SJSA1 (cell line): ENCODE results near the gene PRKCE. TPM values are rescaled to one million over a fixed set of nuclear protein-coding genes. Genes with fewer than 3 reads are reported as not detected.

Experiments
- DNase-seq, 2 experiments: peaks; one replicate each; pipeline ENCODE4 v3.0.0-alpha.2; 2015 to 2020; ENCODE audit warnings: low spot score in 2 of 2, low read depth in 1 of 2
- H3K27ac ChIP-seq: fragments of 250-450 bp; sonication (Bioruptor Pico); 2 replicates; pipeline ENCODE4 v1.5.1; 2020; ENCODE audit warnings: mild to moderate bottlenecking, moderate library complexity
- H3K27me3 ChIP-seq: fragments of 250-450 bp; sonication (Bioruptor Pico); replicated peaks from 2 replicates; pipeline ENCODE4 v1.5.1; 2020; ENCODE audit warnings: mild to moderate bottlenecking, moderate library complexity
- H3K36me3 ChIP-seq: fragments of 250-450 bp; sonication (Bioruptor Pico); 2 replicates; pipeline ENCODE4 v1.5.1; 2020; ENCODE audit warnings: mild to moderate bottlenecking
- H3K4me1 ChIP-seq: fragments of 250-450 bp; sonication (Bioruptor Pico); replicated peaks from 2 replicates; pipeline ENCODE4 v1.6.1; 2021; ENCODE audit warnings: mild to moderate bottlenecking
- H3K4me3 ChIP-seq: fragments of 250-450 bp; sonication (Bioruptor Pico); 2 replicates; pipeline ENCODE4 v1.5.1; 2020; ENCODE audit warnings: mild to moderate bottlenecking
- H3K9me3 ChIP-seq: fragments of 250-450 bp; sonication (Bioruptor Pico); replicated peaks from 2 replicates; pipeline ENCODE4 v1.5.1; 2020; ENCODE audit warnings: mild to moderate bottlenecking
- total RNA-seq: library from RNA; depleted of rRNA; stranded (reverse); fragments of >200 nt; shearing (Covaris generic); gene quantifications from 2 replicates; pipeline ENCODE4 v1.2.3, GENCODE V29; 2014

The PRKCE gene
- total RNA-seq, 1 experiment from 2014 or later = 43.3 TPM

DNA sequence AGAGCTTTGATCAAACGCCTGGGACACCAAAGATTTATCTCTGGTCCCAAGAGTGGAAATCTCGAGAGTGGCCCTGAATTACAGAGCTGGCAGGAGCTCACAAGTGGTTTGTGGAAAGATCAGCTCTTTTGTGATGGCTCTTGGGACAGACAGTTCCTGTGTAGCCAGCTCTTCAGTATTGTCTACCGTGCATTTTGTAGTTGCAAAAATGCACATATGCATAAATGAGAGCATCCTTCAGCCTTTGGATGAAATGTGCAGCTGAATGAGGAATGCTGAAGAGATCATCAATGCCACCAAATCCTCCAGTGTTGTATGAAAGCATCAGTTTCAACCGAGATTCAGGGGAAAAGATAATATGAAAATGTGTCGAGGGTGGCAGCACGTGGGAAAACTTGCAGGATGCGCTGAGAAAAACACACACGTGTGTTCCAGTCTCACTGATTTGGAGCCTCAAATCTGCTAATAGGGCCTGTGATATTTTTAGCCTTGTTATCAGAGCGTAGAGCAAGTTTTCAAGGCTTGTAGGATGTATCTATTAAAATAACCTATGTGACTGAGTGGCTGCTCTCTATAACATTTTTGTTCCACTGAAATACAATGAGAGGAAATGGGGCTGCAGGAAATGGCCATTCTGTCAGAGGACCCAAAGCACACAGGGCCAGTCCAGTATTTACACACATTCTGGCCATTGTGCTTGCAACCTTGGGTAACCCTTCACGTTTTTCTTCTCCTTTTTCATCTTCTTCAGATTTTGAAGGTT lies 138.7 kb downstream of the PRKCE start:
- Histone ChIP-seq H3K4me3 (no peak overlapping the region), H3K36me3 (no peaks in the 10 kb centered on the region), H3K9me3 (no peaks in the 10 kb centered on the region), H3K4me1 (no peaks in the 10 kb centered on the region), H3K27ac (no peak overlapping the region), H3K27me3 (no peaks in the 10 kb centered on the region)
- DNase-seq = no peak

DNA sequence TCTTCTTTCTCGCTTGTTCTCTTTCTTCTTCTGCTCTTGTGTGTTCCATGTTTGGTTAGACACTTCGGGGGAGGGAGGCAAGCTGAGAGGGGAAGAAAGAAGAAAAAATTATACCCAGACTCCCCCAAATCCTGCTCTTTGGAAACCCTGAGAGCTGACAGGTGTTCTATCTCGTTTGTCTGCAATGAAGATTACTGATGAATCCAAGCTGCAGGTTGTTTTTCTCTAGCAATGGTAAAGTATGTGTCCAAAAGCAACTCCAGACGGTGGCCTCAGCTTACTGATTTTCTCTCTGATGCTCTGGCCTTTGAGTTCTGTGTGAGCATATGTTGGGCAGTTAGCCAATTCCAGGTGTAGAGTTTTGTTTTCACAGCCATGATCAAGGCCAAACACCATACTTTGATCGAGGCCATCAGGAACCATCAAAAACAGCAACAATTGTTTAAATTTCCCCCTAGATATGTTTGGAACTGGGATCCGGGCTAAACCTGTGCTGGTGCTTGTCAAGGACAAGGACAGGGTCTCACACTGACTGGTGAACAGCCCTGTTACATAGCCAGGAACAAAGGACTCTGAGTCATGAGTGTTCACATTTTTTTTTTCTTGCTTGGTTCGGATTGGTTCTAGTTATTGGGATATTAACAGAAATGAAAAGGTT lies 142.0 kb downstream of the PRKCE start:
- no peak for DNase-seq
- Histone ChIP-seq H3K36me3 (no peaks in the 10 kb centered on the region), H3K4me3 (no peak overlapping the region), H3K4me1 (no peaks in the 10 kb centered on the region), H3K27me3 (no peaks in the 10 kb centered on the region), H3K27ac (no peak overlapping the region), H3K9me3 (no peaks in the 10 kb centered on the region)

DNA sequence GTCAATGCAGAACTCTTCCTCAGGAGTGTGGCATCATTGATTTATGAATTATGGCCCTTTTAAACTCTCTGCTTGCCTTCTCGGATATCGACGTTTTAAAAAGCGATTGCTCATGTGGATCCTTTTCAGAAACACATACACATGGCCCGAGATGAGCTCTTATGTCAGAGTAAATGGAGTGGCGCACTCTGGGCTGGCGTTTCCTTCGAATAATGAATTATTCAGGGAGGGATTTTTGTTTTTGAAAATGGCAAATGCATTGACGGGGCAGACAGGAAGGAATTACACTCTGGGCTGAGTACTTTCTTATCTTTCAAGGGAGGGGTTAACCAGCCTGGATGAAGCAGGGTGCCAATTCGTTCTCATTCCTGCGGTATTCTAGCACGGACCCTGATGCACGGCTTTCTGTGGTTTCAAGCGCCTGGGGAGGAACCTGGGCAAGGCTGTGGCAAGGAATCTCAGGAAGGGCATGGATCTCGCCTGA lies 142.7 kb downstream of the PRKCE start:
- H3K27ac ChIP-seq = no peak overlapping the region
- H3K27me3 ChIP-seq = no peaks in the 10 kb centered on the region
- no peak overlapping the region for H3K4me3 ChIP-seq
- H3K4me1 ChIP-seq = no peaks in the 10 kb centered on the region
- H3K9me3 ChIP-seq = no peaks in the 10 kb centered on the region
- no peaks in the 10 kb centered on the region for H3K36me3 ChIP-seq
- DNase-seq = no peak

GRCh38 chr2:45796500-45796899 lies 145.0 kb downstream of the PRKCE start:
- no peaks in the 10 kb centered on the region for H3K27me3 ChIP-seq
- H3K4me3 ChIP-seq = no peak overlapping the region
- no peaks in the 10 kb centered on the region for H3K4me1 ChIP-seq
- no peaks in the 10 kb centered on the region for H3K9me3 ChIP-seq
- H3K36me3 ChIP-seq = no peaks in the 10 kb centered on the region
- no peak overlapping the region for H3K27ac ChIP-seq
- no peak for DNase-seq

DNA sequence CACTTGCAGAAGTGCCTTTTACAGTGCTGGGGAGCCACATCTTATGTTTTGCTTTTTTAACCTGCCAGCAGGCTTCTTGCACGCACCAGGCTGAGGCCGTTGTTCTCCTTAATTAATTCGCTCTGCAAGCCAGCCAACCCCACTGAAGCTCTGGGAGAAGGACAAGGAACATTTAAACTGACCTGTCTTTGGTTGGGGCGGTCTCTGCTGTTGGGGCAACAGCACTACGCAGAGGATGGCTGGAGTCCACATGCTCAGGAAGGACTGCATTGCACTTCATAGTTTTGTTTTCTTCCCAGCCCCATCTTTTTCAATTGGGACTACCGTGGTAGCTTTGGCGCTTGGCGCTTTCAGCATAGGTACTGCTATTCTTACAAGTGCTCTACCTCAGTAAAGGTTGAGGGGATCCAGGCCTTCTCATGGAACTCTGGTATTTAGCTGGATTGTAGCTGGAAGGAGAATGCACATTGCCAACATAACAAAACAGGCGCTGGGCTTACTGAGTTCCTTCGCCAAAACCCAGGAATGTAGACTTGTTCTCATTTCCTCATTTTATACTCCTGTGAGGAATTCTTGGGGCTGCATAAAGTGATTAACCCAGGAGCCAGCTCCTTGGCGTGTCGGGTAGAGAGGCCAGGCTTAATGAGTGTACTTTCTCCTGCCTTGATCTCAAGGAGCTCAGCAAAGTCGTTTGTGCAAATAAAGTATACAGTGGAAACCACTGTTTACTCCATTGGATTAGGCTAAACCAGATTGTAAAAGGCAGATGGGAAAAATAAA lies 146.2 kb downstream of the PRKCE start:
- Histone ChIP-seq H3K36me3 (no peaks in the 10 kb centered on the region), H3K4me1 (no peaks in the 10 kb centered on the region), H3K27me3 (no peaks in the 10 kb centered on the region), H3K4me3 (no peak overlapping the region), H3K27ac (no peak overlapping the region), H3K9me3 (no peaks in the 10 kb centered on the region)
- no peak for DNase-seq

- Histone ChIP-seq H3K4me3 (no peak overlapping the region), H3K27me3 (no peaks in the 10 kb centered on the region), H3K27ac (no peak overlapping the region), H3K4me1 (no peaks in the 10 kb centered on the region), H3K36me3 (no peaks in the 10 kb centered on the region), H3K9me3 (no peaks in the 10 kb centered on the region)
- DNase-seq = no peak
Observed at GRCh38 chr2:45799679-45800381, 148.4 kb downstream of the PRKCE start.

DNA sequence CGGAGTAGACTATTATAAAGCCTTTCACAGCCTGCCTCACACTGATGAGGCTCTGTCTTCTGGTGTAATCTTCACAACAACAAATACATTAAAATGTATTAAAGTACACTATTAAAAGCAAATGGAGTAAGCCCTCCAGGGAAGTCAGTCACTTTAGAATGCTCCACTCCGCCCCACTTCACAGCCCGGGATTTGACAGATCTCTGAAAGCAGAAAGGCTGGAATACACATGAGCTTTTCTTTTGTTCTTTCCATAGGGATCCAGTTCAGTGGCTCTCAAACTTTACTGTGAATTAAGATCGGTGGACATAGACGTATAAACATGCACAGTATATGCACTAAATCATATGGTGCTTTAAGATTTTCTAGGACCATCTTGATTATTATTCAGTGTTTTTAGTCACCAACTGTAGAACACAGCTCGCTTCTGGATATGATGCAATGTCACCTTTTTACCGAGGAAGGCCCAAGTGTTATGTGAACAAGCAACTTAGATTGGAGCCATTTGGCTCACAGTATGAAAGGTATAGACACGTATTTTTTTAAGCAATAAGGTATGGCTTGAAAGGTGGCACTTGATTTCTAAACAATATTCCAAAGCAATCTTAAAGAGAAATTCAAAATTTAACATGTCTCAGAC lies 151.1 kb downstream of the PRKCE start:
- H3K27me3 ChIP-seq = no peaks in the 10 kb centered on the region

DNA sequence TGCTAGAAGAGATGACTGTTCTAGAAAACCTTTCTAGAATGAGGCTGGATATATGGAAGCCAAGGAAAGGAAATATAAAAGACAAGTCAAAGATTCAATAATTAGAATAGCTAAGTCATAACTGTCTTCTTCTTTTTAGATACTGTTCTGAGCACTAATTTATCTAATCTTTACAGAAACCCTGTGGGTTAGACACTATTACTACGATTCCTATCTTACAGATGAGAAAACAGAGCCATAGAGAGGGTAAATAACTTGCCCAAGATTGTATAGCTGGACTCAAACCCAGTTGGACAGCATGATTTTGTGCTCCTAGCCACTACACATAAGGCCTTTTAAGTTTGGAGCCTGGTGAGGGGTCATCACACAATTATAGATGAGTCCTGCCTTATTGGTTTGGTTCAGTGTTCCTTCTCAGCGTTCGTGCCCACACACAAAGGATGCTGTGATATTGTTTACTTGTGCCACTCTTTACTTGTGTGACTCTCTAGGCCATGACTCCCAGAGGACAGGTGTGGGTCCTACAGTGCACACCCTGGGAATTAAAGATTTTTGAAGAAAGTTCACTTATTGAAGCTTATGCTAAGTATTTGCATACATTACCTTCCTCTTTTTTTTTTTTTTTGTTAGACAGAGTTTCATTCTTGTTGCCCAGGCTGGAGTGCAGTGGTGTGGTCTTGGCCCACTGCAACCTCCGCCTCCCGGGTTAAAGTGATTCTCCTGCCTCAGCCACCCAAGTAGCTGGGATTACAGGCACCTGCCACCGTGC lies 153.7 kb downstream of the PRKCE start:
- no peaks in the 10 kb centered on the region for H3K4me1 ChIP-seq
- no peaks in the 10 kb centered on the region for H3K9me3 ChIP-seq
- no peak overlapping the region for H3K27ac ChIP-seq
- no peak overlapping the region for H3K4me3 ChIP-seq
- H3K27me3 ChIP-seq = no peaks in the 10 kb centered on the region
- DNase-seq = no peak
- H3K36me3 ChIP-seq = no peaks in the 10 kb centered on the region

More for the DNA sequence above, 151.1 kb downstream of the PRKCE start:
- DNase-seq = no peak
- Histone ChIP-seq H3K4me1 (no peaks in the 10 kb centered on the region), H3K9me3 (no peaks in the 10 kb centered on the region), H3K36me3 (no peaks in the 10 kb centered on the region), H3K27ac (no peak overlapping the region), H3K4me3 (no peak overlapping the region)

GRCh38 chr2:45806563-45807358 lies 155.3 kb downstream of the PRKCE start:
- Histone ChIP-seq H3K36me3 (no peaks in the 10 kb centered on the region), H3K9me3 (no peaks in the 10 kb centered on the region), H3K27ac (no peak overlapping the region), H3K4me1 (no peaks in the 10 kb centered on the region), H3K4me3 (no peak overlapping the region), H3K27me3 (no peaks in the 10 kb centered on the region)
- no peak for DNase-seq

DNA sequence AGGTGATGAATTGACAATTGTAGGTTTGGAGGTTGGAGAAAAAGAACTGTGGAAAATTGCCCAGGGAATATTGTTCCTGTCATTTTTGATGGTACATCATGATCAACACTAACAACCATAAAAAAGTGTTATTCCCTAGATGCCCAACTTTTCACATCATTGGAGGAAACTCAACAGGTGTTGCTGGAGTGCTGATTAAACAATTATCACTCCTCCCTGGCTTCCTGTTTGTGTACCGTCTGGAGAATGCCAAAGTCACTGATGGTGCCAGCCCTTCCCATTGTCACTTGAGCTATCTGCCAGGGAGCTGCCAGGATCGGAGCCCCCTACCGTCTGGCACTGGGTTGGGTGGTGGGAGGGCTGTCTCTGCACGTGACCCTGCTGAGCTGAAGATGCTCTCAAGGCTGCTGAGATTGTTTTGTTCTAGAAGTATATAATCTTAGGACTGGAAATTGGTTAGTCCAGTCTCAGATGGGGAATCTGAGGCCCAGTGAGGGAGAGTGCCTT lies 156.9 kb downstream of the PRKCE start:
- Histone ChIP-seq H3K4me3 (no peak overlapping the region), H3K27me3 (no peaks in the 10 kb centered on the region), H3K4me1 (no peaks in the 10 kb centered on the region), H3K36me3 (no peaks in the 10 kb centered on the region), H3K9me3 (no peaks in the 10 kb centered on the region), H3K27ac (no peak overlapping the region)
- DNase-seq = no peak

- DNase-seq = no peak
- Histone ChIP-seq H3K36me3 (no peaks in the 10 kb centered on the region), H3K4me3 (no peak overlapping the region), H3K9me3 (no peaks in the 10 kb centered on the region), H3K27ac (no peak overlapping the region), H3K27me3 (no peaks in the 10 kb centered on the region), H3K4me1 (no peaks in the 10 kb centered on the region)
Observed at GRCh38 chr2:45809205-45809604, 157.7 kb downstream of the PRKCE start.

DNA sequence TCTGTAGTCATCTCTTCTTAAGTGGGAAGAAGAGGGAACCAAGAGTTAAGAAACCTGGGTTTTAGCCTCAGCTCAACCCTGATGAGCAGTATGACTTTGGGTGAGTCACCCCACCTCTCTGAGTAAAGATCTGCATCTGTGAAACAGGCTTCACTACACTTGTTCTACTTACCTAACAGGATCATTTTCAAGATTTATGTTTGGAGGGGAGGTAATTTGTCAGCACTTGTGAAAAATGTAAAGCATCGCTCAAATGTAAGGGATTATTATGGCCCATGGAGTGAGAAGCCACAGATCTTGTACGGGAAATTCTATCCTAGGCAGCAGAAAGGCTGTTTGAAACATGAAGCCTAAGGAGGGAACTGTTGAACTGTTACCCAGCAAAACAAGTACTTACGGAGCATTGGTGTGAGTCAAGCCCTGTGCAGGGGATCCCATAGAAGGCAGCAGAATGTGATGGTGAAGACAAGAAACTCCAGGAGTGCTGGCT lies 160.6 kb downstream of the PRKCE start:
- Histone ChIP-seq H3K4me3 (no peak overlapping the region), H3K4me1 (no peaks in the 10 kb centered on the region), H3K9me3 (no peaks in the 10 kb centered on the region), H3K36me3 (no peaks in the 10 kb centered on the region), H3K27me3 (no peaks in the 10 kb centered on the region), H3K27ac (no peak overlapping the region)
- DNase-seq = no peak
